Keratinocyte (primary cell): Measurements from ENCODE around the gene MAPK13. TPM values are rescaled to one million over a fixed set of nuclear protein-coding genes. Genes with fewer than 3 reads are reported as not detected.

ENCODE experiments used
- DNase-seq: peaks from one replicate; pipeline ENCODE4 v3.0.0-alpha.2; 2011; ENCODE audit warnings: low read depth, missing footprints, low spot score
- FAIRE-seq: peaks from 2 replicates; lab custom pipeline; 2011; peaks lifted over from hg19 to GRCh38; lab: Jason Lieb, UNC
- H2AFZ ChIP-seq: 2 replicates; pipeline ENCODE4 v1.6.0; 2012; ENCODE audit warnings: low read length, control low read depth, inconsistent platforms; ENCODE audit not compliant: control insufficient read depth
- H3K27ac ChIP-seq: 2 replicates; pipeline ENCODE4 v1.5.1; 2011; ENCODE audit warnings: low read length; ENCODE audit not compliant: control insufficient read depth, insufficient read depth
- H3K27me3 ChIP-seq: 3 replicates; pipeline ENCODE4 v1.6.0; 2011; ENCODE audit warnings: low read length; ENCODE audit not compliant: control insufficient read depth, insufficient read depth; ENCODE audit errors: extremely low read depth
- H3K36me3 ChIP-seq, 2 experiments: 2 replicates in 1 of 2; 3 replicates in 1 of 2; pipeline ENCODE4 v1.5.1; 2011; ENCODE audit warnings: low read length in 2 of 2, mild to moderate bottlenecking in 1 of 2; ENCODE audit not compliant: control insufficient read depth in 2 of 2, insufficient read depth in 2 of 2; ENCODE audit errors: extremely low read depth in 1 of 2
- H3K4me1 ChIP-seq: 3 replicates; pipeline ENCODE4 v1.5.1; 2011; ENCODE audit warnings: low read length; ENCODE audit not compliant: control insufficient read depth, insufficient read depth; ENCODE audit errors: extremely low read depth
- H3K4me2 ChIP-seq: 3 replicates; pipeline ENCODE4 v1.6.0; 2011; ENCODE audit warnings: low read depth, low read length; ENCODE audit not compliant: control insufficient read depth, insufficient read depth; ENCODE audit errors: extremely low read depth
- H3K4me3 ChIP-seq, 3 experiments: fragments of 200-600 bp in 1 of 3; sonication (generic) in 1 of 3; 2 replicates in 2 of 3; 3 replicates in 1 of 3; pipeline ENCODE4 v1.5.1; 2011 to 2016; ENCODE audit warnings: low read length in 3 of 3, mild to moderate bottlenecking in 3 of 3, control low read depth in 2 of 3, inconsistent platforms in 1 of 3, low read depth in 1 of 3, mixed read lengths in 1 of 3, mixed run types in 1 of 3, moderate library complexity in 1 of 3; ENCODE audit not compliant: control insufficient read depth in 2 of 3, insufficient read depth in 2 of 3; ENCODE audit errors: extremely low read depth in 1 of 3
- H3K79me2 ChIP-seq: 2 replicates; pipeline ENCODE4 v1.6.0; 2012; ENCODE audit warnings: low read length; ENCODE audit not compliant: control insufficient read depth, insufficient read depth
- H3K9ac ChIP-seq: 3 replicates; pipeline ENCODE4 v1.6.0; 2011; ENCODE audit warnings: low read length; ENCODE audit not compliant: control insufficient read depth, insufficient read depth; ENCODE audit errors: extremely low read depth
- H3K9me1 ChIP-seq: 3 replicates; pipeline ENCODE4 v1.6.0; 2011; ENCODE audit warnings: low read length; ENCODE audit not compliant: control insufficient read depth, insufficient read depth; ENCODE audit errors: extremely low read depth
- H3K9me3 ChIP-seq: 2 replicates; pipeline ENCODE4 v1.5.1; 2012; ENCODE audit warnings: low read depth, low read length; ENCODE audit not compliant: control insufficient read depth
- H4K20me1 ChIP-seq: 3 replicates; pipeline ENCODE4 v1.6.0; 2011; ENCODE audit warnings: low read length; ENCODE audit not compliant: control insufficient read depth, insufficient read depth; ENCODE audit errors: extremely low read depth
- CTCF ChIP-seq, 3 experiments: IDR thresholded peaks in 1 of 3; conservative IDR thresholded peaks in 1 of 3; optimal IDR thresholded peaks in 1 of 3; 2 replicates in 2 of 3; 3 replicates in 1 of 3; pipeline versions ENCODE3 to v1.5.1; 2011; ENCODE audit warnings: low read length in 3 of 3, mild to moderate bottlenecking in 3 of 3, moderate library complexity in 2 of 3, control low read depth in 1 of 3, inconsistent platforms in 1 of 3; ENCODE audit not compliant: insufficient read depth in 2 of 3; ENCODE audit errors: extremely low read depth in 1 of 3
- EZH2 ChIP-seq: IDR thresholded peaks from one replicate; pipeline ENCODE4 v1.6.1; 2012; ENCODE audit warnings: inconsistent platforms, mild to moderate bottlenecking, low read length, moderate library complexity
- dilution Hi-C: fragments of 300-500 bp; cut with MboI; formaldehyde crosslinking; loops from one replicate; pipeline ENCODE4 v1.7.0; 2020; ENCODE audit warnings: low sequenced_read_pairs; ENCODE audit not compliant: extremely low pct_ligation_motif_present
- polyA plus RNA-seq, 5 experiments: library from polyadenylated mRNA; depleted of rRNA in 3 of 5; stranded (reverse) in 3 of 5; stranded (forward) in 1 of 5; unstranded in 1 of 5; fragments of >200 nt; gene quantifications; 1 replicate in 1 of 5; 2 replicates in 3 of 5; 3 replicates in 1 of 5; pipeline versions ENCODE4 v1.2.1 to v1.2.3, GENCODE V29; 2011 to 2012; ENCODE audit warnings: missing spikeins in 2 of 5, low read depth in 1 of 5, low replicate concordance in 1 of 5

Gene MAPK13
- polyA plus RNA-seq, 1 donor (not counting 4 experiments of a cell fraction or from before 2014, with no cell fraction given), result 19.3 TPM

GRCh38 chr6:36132246-36132895, 2.1 kb downstream of the MAPK13 start:
- Histone ChIP-seq H3K27ac (no peak overlapping the region), H3K79me2 (peaks cover 2% of the 10 kb centered on the region), H3K9me3 (no peaks in the 10 kb centered on the region), H4K20me1 (no peaks in the 10 kb centered on the region), H3K4me1 (peaks cover 27% of the 10 kb centered on the region), H3K4me2 (peak overlapping the region; percentile 92), H3K9ac (no peak overlapping the region), H2AFZ (no peak overlapping the region), H3K27me3 (no peaks in the 10 kb centered on the region), H3K9me1 (no peaks in the 10 kb centered on the region), H3K36me3 (peaks cover 0 to 13% of the 10 kb centered on the region in 2 experiments), H3K4me3 (no peak overlapping the region)
- FAIRE-seq (no peak), DNase-seq (no peak)
- no peak for TF ChIP-seq CTCF (optimal IDR thresholded peaks at IDR 0.05 in 1 of 3, IDR thresholded peaks at IDR 0.05 in 1 of 3, conservative IDR thresholded peaks at IDR 0.05 in 1 of 3; ENCODE audit: extremely low read depth in 1 of 3, insufficient read depth in 2 of 3, low read length in 3 of 3)
- TF ChIP-seq EZH2, result no peak
- dilution Hi-C loops, result no loop called here

- TF ChIP-seq CTCF (optimal IDR thresholded peaks at IDR 0.05 in 1 of 3, IDR thresholded peaks at IDR 0.05 in 1 of 3, conservative IDR thresholded peaks at IDR 0.05 in 1 of 3; ENCODE audit: extremely low read depth in 1 of 3, insufficient read depth in 2 of 3, low read length in 3 of 3) (no peak), EZH2 (no peak)
- H3K27me3 ChIP-seq, result no peaks in the 10 kb centered on the region
- no peak overlapping the region for H3K4me3 ChIP-seq
- FAIRE-seq (no peak), DNase-seq (no peak)
- peaks cover 0 to 15% of the 10 kb centered on the region in 2 experiments for H3K36me3 ChIP-seq
- peaks cover 26% of the 10 kb centered on the region for H3K4me1 ChIP-seq
- H3K9me1 ChIP-seq, result no peaks in the 10 kb centered on the region
- H2AFZ ChIP-seq, result no peak overlapping the region
- no peaks in the 10 kb centered on the region for H3K9me3 ChIP-seq
- no peaks in the 10 kb centered on the region for H4K20me1 ChIP-seq
- H3K79me2 ChIP-seq, result peaks cover 2% of the 10 kb centered on the region
- dilution Hi-C loops, result no loop called here
- no peak overlapping the region for H3K27ac ChIP-seq
- peak overlapping the region; percentile 23 for H3K4me2 ChIP-seq
- H3K9ac ChIP-seq, result no peak overlapping the region
Measured at GRCh38 chr6:36133148-36133547, 2.8 kb downstream of the MAPK13 start.
